Vagina (tissue), 2 donors: ENCODE measurements around the gene TRAF1.

ENCODE experiments used
- POLR2A ChIP-seq, 2 donors: fragments of 450-650 bp; IDR thresholded peaks; one replicate each; pipeline ENCODE4 v1.6.1; 2017; ENCODE audit warnings: antibody characterized with exemption in 2 of 2, mild to moderate bottlenecking in 2 of 2, moderate library complexity in 2 of 2
- POLR2AphosphoS5 ChIP-seq, 2 donors: sonication (generic); formaldehyde crosslinking; IDR thresholded peaks; one replicate each; pipeline ENCODE4 v1.9.0; 2017; ENCODE audit warnings: antibody characterized with exemption in 2 of 2, mild to moderate bottlenecking in 2 of 2, low read depth in 1 of 2; ENCODE audit not compliant: insufficient read depth in 1 of 2

GRCh38 chr9:120925535-120926396 is 830 bp downstream of the TRAF1 start:
- TF ChIP-seq POLR2AphosphoS5 (IDR thresholded peaks at IDR 0.05; ENCODE audit: insufficient read depth in 1 of 2, low read depth in 1 of 2): peak in 1 of 2 donors; percentile 31
- TF ChIP-seq POLR2A (IDR thresholded peaks at IDR 0.05): no peak
